K562 (cell line): ENCODE measurements around the gene CYSRT1. TPM values are rescaled to one million over a fixed set of nuclear protein-coding genes. Genes with fewer than 3 reads are reported as not detected.

ENCODE experiments used
- CBX1 ChIP-seq: sonication (generic); IDR thresholded peaks from 2 replicates; pipeline ENCODE4 v1.6.1; 2016; ENCODE audit warnings: antibody characterized with exemption, low read depth, mild to moderate bottlenecking
- ELF2 ChIP-seq: fragments of 250-450 bp; sonication (Bioruptor Pico); IDR thresholded peaks from 2 replicates; pipeline ENCODE4 v1.5.0; 2021; ENCODE audit warnings: mild to moderate bottlenecking
- ETV1 ChIP-seq: fragments of 450-650 bp; conservative IDR thresholded peaks from 2 replicates; pipeline ENCODE4 v1.6.1; 2016; ENCODE audit warnings: missing genetic modification characterization, control low read depth, low read depth, missing compliant biosample characterization
- GTF3C2 ChIP-seq: IDR thresholded peaks from 3 replicates; pipeline ENCODE4 v1.6.1; 2011; ENCODE audit warnings: borderline replicate concordance, mild to moderate bottlenecking, moderate library complexity; ENCODE audit not compliant: insufficient read length; ENCODE audit errors: extremely low read depth
- MECOM ChIP-seq: fragments of 250-450 bp; sonication (Bioruptor Pico); IDR thresholded peaks from 2 replicates; pipeline ENCODE4 v1.8.0; 2022; ENCODE audit warnings: inconsistent platforms
- PHF8 ChIP-seq: fragments of 200-600 bp; sonication (generic); IDR thresholded peaks from 2 replicates; pipeline ENCODE4 v1.6.1; 2012; ENCODE audit warnings: mixed run types, mild to moderate bottlenecking, inconsistent platforms, low read length, moderate library complexity, borderline replicate concordance
- PKNOX1 ChIP-seq: fragments of 450-650 bp; IDR thresholded peaks from 2 replicates; pipeline ENCODE4 v1.6.1; 2016
- TAF15 ChIP-seq: fragments of 200-400 bp; formaldehyde crosslinking; IDR thresholded peaks from 2 replicates; pipeline ENCODE4 v1.6.1; 2017; ENCODE audit warnings: mild to moderate bottlenecking, low read depth, low read length, moderate library complexity
- THRAP3 ChIP-seq: fragments of 450-650 bp; IDR thresholded peaks from 2 replicates; pipeline ENCODE4 v1.6.1; 2016; ENCODE audit warnings: mild to moderate bottlenecking, inconsistent platforms, borderline replicate concordance
- ZBTB11 ChIP-seq, 3 experiments: fragments of 200-800 bp in 1 of 3; fragments of 250-450 bp in 1 of 3; fragments of 450-650 bp in 1 of 3; sonication (Bioruptor Pico) in 1 of 3; sonication (Bioruptor generic) in 1 of 3; formaldehyde crosslinking in 1 of 3; IDR thresholded peaks; 2 replicates each; pipeline versions ENCODE4 v1.6.1 to v1.8.0; 2016 to 2022; ENCODE audit warnings: mild to moderate bottlenecking in 2 of 3, missing genetic modification characterization in 2 of 3, missing compliant biosample characterization in 1 of 3, moderate library complexity in 1 of 3
- ZNF445 ChIP-seq: fragments of 250-450 bp; sonication (Bioruptor Pico); IDR thresholded peaks from 2 replicates; pipeline ENCODE4 v1.4.0; 2020; ENCODE audit warnings: low read depth, mild to moderate bottlenecking, moderate library complexity
- ZNF518B ChIP-seq: fragments of 250-450 bp; sonication (Bioruptor Pico); IDR thresholded peaks from 2 replicates; pipeline ENCODE4 v1.5.0; 2021; ENCODE audit warnings: mild to moderate bottlenecking, moderate library complexity
- ZNF655 ChIP-seq: fragments of 250-450 bp; sonication (Bioruptor Pico); IDR thresholded peaks from 2 replicates; pipeline ENCODE4 v1.5.0; 2021
- polyA plus RNA-seq, 8 experiments: library from polyadenylated mRNA; depleted of rRNA in 4 of 8; stranded (reverse) in 5 of 8; unstranded in 3 of 8; fragments of >200 nt; fragmentation: Nextera tagmentation in 2 of 8; fragmentation: Illumina TruSeq in 1 of 8; extraction: Ambion mirVana in 2 of 8; extraction: Trizol in 1 of 8; gene quantifications; 2 replicates each; pipeline versions ENCODE4 v1.2.1 to v1.2.3, GENCODE V29; 2011 to 2014; ENCODE audit warnings: inconsistent platforms in 1 of 8, missing spikeins in 1 of 8
- total RNA-seq, 7 experiments: library from RNA; depleted of rRNA in 6 of 7; stranded (reverse); fragments of >200 nt in 6 of 7; fragmentation: Illumina TruSeq in 2 of 7; extraction: Trizol in 2 of 7; gene quantifications; 2 replicates each; pipeline versions ENCODE4 v1.2.1 to v1.2.3, GENCODE V29; 2011 to 2021; ENCODE audit warnings: low replicate concordance in 1 of 7

The CYSRT1 gene
- total and polyA plus RNA-seq, 9 of the 15 experiments (the other 6 are each of a cell fraction or from before 2014, with no cell fraction given), result 0.04 to 1.4 (median 0.42) TPM; not detected in 3

- TF ChIP-seq ZNF655 (CRISPR knock-in tag), result no peak
- peak in 1 of 3 experiments; percentile 80; a peak in 2 of 6 replicates for TF ChIP-seq ZBTB11 (CRISPR knock-in tag; IDR thresholded peaks at IDR 0.05)
- no peak for TF ChIP-seq GTF3C2
- peak; percentile 59; the same call in 1 of the 2 replicates for TF ChIP-seq PHF8
- peak; percentile 100 for TF ChIP-seq PKNOX1
- no peak for TF ChIP-seq ZNF518B (CRISPR knock-in tag)
- peak; percentile 60 for TF ChIP-seq ETV1 (tag)
- TF ChIP-seq THRAP3, result no peak
- no peak for TF ChIP-seq MECOM (CRISPR knock-in tag)
- no peak for TF ChIP-seq ZNF445 (CRISPR knock-in tag)
- TF ChIP-seq TAF15, result no peak
- TF ChIP-seq CBX1, result peak; percentile 97
- TF ChIP-seq ELF2 (CRISPR knock-in tag), result no peak
Observed at GRCh38 chr9:137240841-137241489, 16.0 kb downstream of the CYSRT1 start, which contains the start of gene TUBB4B (continued).
